K562 (cell line): ENCODE results near the gene TPD52L2. TPM values are rescaled to one million over a fixed set of nuclear protein-coding genes. Genes with fewer than 3 reads are reported as not detected.

Experiments
- ARID1B ChIP-seq: fragments of 450-650 bp; IDR thresholded peaks from 2 replicates; pipeline ENCODE4 v1.6.1; 2016; ENCODE audit warnings: antibody characterized with exemption, mild to moderate bottlenecking, inconsistent platforms
- CREM ChIP-seq: IDR thresholded peaks from 2 replicates; pipeline ENCODE4 v1.6.1; 2014; ENCODE audit warnings: antibody characterized with exemption, low read depth
- EP300 ChIP-seq: IDR thresholded peaks from 2 replicates; pipeline ENCODE4 v1.6.1; 2012; ENCODE audit warnings: low read length, improper control_type of control experiment
- ETS2 ChIP-seq: IDR thresholded peaks from 2 replicates; pipeline ENCODE4 v1.6.1; 2016; ENCODE audit warnings: borderline replicate concordance, missing genetic modification characterization, mild to moderate bottlenecking, moderate library complexity, missing compliant biosample characterization; ENCODE audit not compliant: poor library complexity, severe bottlenecking
- FOSL1 ChIP-seq: fragments of 200-800 bp; sonication (Bioruptor generic); conservative IDR thresholded peaks from 2 replicates; pipeline ENCODE4 v1.6.1; 2016; ENCODE audit warnings: missing genetic modification characterization, missing compliant biosample characterization
- FOXJ3 ChIP-seq: sonication (generic); formaldehyde crosslinking; IDR thresholded peaks from 2 replicates; pipeline ENCODE4 v1.4.0; 2020; ENCODE audit warnings: mild to moderate bottlenecking, missing genetic modification reagents
- FOXK1 ChIP-seq: sonication (generic); formaldehyde crosslinking; IDR thresholded peaks from 2 replicates; pipeline ENCODE4 v1.8.0; 2022; ENCODE audit warnings: missing genetic modification reagents, mild to moderate bottlenecking, borderline replicate concordance
- KDM5B ChIP-seq: fragments of 200-600 bp; sonication (generic); IDR thresholded peaks from 2 replicates; pipeline ENCODE4 v1.6.1; 2012; ENCODE audit warnings: low read depth, mild to moderate bottlenecking, moderate library complexity, low read length, control low read depth, inconsistent platforms; ENCODE audit not compliant: insufficient replicate concordance
- KHSRP ChIP-seq: fragments of 450-650 bp; IDR thresholded peaks from 2 replicates; pipeline ENCODE4 v1.6.1; 2017
- POLR2A ChIP-seq: fragments of 450-650 bp; conservative IDR thresholded peaks from 2 replicates; pipeline ENCODE4 v1.6.1; 2016
- POU5F1 ChIP-seq: fragments of 150-350 bp; IDR thresholded peaks from 2 replicates; pipeline ENCODE4 v1.6.1; 2014; ENCODE audit warnings: borderline replicate concordance, low read length, low read depth, mild to moderate bottlenecking; ENCODE audit not compliant: partially characterized antibody
- SAFB2 ChIP-seq: fragments of 200-400 bp; formaldehyde crosslinking; IDR thresholded peaks from 2 replicates; pipeline ENCODE4 v1.6.1; 2018; ENCODE audit warnings: borderline replicate concordance, low read length, low read depth, moderate library complexity; ENCODE audit not compliant: severe bottlenecking
- SMARCC2 ChIP-seq: fragments of 450-650 bp; IDR thresholded peaks from 2 replicates; pipeline ENCODE4 v1.6.1; 2017; ENCODE audit warnings: antibody characterized with exemption, moderate library complexity, mild to moderate bottlenecking, low read depth
- SREBF1 ChIP-seq: fragments of 150-350 bp; IDR thresholded peaks from 2 replicates; pipeline ENCODE4 v1.6.1; 2014; ENCODE audit warnings: antibody characterized with exemption, low read depth, low read length, borderline replicate concordance
- SREBF2 ChIP-seq: sonication (generic); formaldehyde crosslinking; IDR thresholded peaks from 2 replicates; pipeline ENCODE4 v1.4.0; 2020; ENCODE audit warnings: mild to moderate bottlenecking, missing genetic modification reagents
- ZNF431 ChIP-seq: sonication (generic); formaldehyde crosslinking; IDR thresholded peaks from 2 replicates; pipeline ENCODE4 v1.8.0; 2022; ENCODE audit warnings: mild to moderate bottlenecking, missing genetic modification reagents
- ZZZ3 ChIP-seq: fragments of 450-650 bp; IDR thresholded peaks from 2 replicates; pipeline ENCODE4 v1.6.1; 2016; ENCODE audit warnings: antibody characterized with exemption, mild to moderate bottlenecking, moderate library complexity
- polyA plus RNA-seq, 8 experiments: library from polyadenylated mRNA; depleted of rRNA in 4 of 8; stranded (reverse) in 5 of 8; unstranded in 3 of 8; fragments of >200 nt; fragmentation: Nextera tagmentation in 2 of 8; fragmentation: Illumina TruSeq in 1 of 8; extraction: Ambion mirVana in 2 of 8; extraction: Trizol in 1 of 8; gene quantifications; 2 replicates each; pipeline versions ENCODE4 v1.2.1 to v1.2.3, GENCODE V29; 2011 to 2014; ENCODE audit warnings: inconsistent platforms in 1 of 8, missing spikeins in 1 of 8
- total RNA-seq, 7 experiments: library from RNA; depleted of rRNA in 6 of 7; stranded (reverse); fragments of >200 nt in 6 of 7; fragmentation: Illumina TruSeq in 2 of 7; extraction: Trizol in 2 of 7; gene quantifications; 2 replicates each; pipeline versions ENCODE4 v1.2.1 to v1.2.3, GENCODE V29; 2011 to 2021; ENCODE audit warnings: low replicate concordance in 1 of 7
- TF ChIP-seq, protein P1 (sequence below): fragments of 450-650 bp; formaldehyde crosslinking; IDR thresholded peaks from 2 replicates; pipeline ENCODE4 v1.4.0; 2020; ENCODE audit warnings: mild to moderate bottlenecking, moderate library complexity
- TF ChIP-seq, protein P2 (sequence below), 2 experiments: fragments of 450-650 bp; IDR thresholded peaks; 2 replicates each; pipeline ENCODE4 v1.6.1; 2016; ENCODE audit warnings: mild to moderate bottlenecking in 2 of 2, borderline replicate concordance in 1 of 2, low read depth in 1 of 2, moderate library complexity in 1 of 2

TPD52L2 gene
- total and polyA plus RNA-seq, 9 of the 15 experiments (the other 6 are each of a cell fraction or from before 2014, with no cell fraction given), result 1.9 to 117 (median 74.6) TPM

DNA sequence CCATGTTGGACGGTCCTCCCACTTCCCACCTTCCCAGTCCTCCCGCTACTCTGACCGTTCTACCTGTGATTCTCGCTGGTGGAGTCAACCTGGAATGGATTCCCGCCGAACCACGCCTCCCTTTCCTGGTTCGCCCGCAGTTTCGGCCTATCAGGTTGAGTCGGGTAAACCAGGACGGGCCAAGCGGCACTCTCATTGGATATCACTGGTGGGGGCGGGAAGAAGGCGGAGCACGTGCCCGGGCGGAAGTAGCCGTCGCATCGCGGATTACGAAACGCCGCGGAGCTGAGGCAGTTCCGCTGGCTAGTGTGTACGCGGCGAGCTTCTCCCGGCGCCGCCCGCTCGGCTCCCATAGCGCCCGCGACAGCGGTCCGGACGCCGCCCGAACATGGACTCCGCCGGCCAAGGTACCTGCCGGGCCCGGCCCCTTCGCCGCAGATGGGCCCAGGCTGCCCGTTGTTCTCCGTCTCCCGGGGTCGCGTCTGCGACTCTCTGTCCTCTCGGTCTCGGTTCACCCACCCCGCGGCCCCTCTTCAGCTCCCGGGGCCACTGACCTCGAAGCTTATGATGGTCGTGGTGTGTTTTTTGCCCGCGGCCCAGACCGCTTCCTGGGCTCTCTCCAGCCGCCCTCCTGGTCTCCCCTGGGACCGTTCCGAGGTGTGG is at the start of gene TPD52L2 (continued):
- TF ChIP-seq POU5F1 (no peak), POLR2A (peak; percentile 91), ARID1B (no peak), KDM5B (peak; percentile 95), ZNF431 (CRISPR knock-in tag) (no peak; the same call in 1 of the 2 replicates), FOSL1 (tag) (peak; percentile 28; the same call in 1 of the 2 replicates), CREM (peak; percentile 99), SREBF2 (CRISPR knock-in tag) (no peak), KHSRP (0 out of 2 replicates have a peak, but pooled peaks have one; percentile 19), EP300 (no peak), SAFB2 (no peak), ZZZ3 (no peak), SMARCC2 (no peak), FOXJ3 (no peak), FOXK1 (CRISPR knock-in tag) (0 out of 2 replicates have a peak, but pooled peaks have one; percentile 56), ETS2 (tag) (no peak), SREBF1 (no peak)
- TF ChIP-seq, protein P1, sequence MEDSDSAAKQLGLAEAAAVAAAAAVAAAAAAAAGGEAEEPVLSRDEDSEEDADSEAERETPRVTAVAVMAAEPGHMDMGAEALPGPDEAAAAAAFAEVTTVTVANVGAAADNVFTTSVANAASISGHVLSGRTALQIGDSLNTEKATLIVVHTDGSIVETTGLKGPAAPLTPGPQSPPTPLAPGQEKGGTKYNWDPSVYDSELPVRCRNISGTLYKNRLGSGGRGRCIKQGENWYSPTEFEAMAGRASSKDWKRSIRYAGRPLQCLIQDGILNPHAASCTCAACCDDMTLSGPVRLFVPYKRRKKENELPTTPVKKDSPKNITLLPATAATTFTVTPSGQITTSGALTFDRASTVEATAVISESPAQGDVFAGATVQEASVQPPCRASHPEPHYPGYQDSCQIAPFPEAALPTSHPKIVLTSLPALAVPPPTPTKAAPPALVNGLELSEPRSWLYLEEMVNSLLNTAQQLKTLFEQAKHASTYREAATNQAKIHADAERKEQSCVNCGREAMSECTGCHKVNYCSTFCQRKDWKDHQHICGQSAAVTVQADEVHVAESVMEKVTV (CRISPR knock-in tag), result no peak
- TF ChIP-seq, protein P2, sequence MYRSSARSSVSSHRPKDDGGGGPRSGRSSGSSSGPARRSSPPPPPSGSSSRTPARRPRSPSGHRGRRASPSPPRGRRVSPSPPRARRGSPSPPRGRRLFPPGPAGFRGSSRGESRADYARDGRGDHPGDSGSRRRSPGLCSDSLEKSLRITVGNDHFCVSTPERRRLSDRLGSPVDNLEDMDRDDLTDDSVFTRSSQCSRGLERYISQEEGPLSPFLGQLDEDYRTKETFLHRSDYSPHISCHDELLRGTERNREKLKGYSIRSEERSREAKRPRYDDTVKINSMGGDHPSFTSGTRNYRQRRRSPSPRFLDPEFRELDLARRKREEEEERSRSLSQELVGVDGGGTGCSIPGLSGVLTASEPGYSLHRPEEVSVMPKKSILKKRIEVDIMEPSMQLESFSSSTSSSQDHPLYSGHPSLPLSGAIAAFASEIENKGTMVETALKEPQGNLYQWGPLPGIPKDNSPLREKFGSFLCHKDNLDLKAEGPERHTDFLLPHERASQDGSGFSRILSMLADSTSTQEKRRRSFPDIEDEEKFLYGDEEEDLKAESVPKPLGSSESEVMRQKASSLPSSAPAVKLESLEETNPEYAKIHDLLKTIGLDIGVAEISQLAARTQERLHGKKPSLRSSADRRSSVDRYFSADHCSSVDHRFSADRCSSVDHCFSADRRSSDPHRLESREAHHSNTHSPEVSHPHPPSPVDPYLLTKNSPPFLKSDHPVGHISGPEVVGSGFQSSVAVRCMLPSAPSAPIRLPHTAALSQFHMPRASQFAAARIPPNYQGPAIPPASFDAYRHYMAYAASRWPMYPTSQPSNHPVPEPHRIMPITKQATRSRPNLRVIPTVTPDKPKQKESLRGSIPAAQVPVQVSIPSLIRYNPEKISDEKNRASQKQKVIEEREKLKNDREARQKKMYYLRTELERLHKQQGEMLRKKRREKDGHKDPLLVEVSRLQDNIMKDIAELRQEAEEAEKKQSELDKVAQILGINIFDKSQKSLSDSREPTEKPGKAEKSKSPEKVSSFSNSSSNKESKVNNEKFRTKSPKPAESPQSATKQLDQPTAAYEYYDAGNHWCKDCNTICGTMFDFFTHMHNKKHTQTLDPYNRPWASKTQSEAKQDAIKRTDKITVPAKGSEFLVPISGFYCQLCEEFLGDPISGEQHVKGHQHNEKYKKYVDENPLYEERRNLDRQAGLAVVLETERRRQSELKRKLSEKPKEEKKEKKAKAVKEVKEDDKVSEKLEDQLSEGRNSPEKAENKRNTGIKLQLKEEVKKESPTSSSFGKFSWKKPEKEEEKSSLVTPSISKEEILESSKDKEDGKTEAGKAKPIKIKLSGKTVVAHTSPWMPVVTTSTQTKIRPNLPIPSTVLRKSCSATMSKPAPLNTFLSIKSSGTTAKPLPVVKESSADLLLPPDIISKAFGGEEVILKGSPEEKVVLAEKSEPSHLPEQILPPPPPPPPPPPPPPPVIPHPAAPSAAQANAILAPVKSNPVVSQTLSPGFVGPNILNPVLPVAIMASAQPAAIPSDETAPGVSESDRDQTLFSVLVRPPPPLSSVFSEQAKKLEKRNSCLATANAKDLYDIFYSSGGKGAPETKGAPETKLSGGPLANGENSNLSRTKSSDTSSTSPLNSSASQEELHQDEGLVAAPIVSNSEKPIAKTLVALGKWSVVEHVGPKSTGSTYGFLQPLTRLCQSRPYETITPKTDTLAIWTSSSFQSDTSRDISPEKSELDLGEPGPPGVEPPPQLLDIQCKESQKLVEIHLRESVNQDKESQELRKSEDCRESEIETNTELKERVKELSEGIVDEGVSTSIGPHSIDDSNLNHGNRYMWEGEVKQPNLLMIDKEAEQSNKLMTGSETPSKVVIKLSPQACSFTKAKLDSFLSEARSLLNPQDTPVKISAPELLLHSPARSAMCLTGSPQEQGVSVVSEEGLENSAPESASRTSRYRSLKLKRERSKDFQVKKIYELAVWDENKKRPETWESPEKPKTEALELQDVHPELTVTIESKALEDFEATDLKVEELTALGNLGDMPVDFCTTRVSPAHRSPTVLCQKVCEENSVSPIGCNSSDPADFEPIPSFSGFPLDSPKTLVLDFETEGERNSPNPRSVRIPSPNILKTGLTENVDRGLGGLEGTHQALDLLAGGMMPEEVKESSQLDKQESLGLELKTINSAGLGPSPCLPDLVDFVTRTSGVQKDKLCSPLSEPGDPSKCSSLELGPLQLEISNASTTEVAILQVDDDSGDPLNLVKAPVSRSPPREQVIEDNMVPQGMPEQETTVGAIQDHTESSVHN (IDR thresholded peaks at IDR 0.05; ENCODE audit: borderline replicate concordance in 1 of 2, low read depth in 1 of 2), result no peak
